NCI-H2171 treated with DMSO at 0.1 percent for 48 hours (cell line): ENCODE results near the gene TBX10.
A peak's percentile ranks its signal among the peaks of the same experiment; 100 is the strongest.
"Not testable (repeated sequence)": the region's sequence is repeated elsewhere in the genome, so short reads cannot be mapped to it uniquely, and the experiment has no call there.

Experiments
- DNase-seq: peaks from one replicate; lab custom pipeline; 2025; lab: John Stamatoyannopoulos, UW

TBX10 gene

DNA sequence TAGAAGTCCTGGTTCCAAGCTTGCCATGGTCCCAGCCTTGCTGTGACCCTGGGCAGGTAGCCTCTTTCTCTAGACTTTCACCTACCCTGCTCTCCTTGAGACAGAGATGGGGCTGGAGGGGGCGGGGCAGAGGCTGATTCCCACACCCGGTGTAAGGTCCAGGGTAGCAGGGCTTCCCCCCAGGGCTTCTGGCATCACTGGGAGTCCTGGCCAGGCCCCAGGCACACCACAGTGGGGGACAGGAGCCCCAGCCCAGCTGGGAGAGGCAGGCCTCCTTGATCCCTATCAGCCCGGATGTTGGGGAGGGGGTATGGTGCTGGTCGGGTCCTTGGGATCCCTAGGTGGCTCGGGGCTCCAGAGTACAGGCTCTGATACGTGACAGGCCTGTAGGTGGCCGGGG is 8.2 kb downstream of the TBX10 start:
- no peak for DNase-seq

- DNase-seq = no peak
These were observed 8.6 kb downstream of the TBX10 start for GRCh38 chr11:67630943-67631331.

- peak; percentile 96 for DNase-seq
These were observed 9.2 kb downstream of the TBX10 start for GRCh38 chr11:67630228-67630942.

GRCh38 chr11:67629386-67630227 is 10.0 kb downstream of the TBX10 start, which contains the start of gene NUDT8:
Gene NUDT8 (minus strand): TSS chr11:67629937. CDS start chr11:67629911, 26 bp downstream.
- peak; percentile 60 for DNase-seq

GRCh38 chr11:67628710-67629385 is 10.7 kb downstream of the TBX10 start:
- DNase-seq = no peak

DNA sequence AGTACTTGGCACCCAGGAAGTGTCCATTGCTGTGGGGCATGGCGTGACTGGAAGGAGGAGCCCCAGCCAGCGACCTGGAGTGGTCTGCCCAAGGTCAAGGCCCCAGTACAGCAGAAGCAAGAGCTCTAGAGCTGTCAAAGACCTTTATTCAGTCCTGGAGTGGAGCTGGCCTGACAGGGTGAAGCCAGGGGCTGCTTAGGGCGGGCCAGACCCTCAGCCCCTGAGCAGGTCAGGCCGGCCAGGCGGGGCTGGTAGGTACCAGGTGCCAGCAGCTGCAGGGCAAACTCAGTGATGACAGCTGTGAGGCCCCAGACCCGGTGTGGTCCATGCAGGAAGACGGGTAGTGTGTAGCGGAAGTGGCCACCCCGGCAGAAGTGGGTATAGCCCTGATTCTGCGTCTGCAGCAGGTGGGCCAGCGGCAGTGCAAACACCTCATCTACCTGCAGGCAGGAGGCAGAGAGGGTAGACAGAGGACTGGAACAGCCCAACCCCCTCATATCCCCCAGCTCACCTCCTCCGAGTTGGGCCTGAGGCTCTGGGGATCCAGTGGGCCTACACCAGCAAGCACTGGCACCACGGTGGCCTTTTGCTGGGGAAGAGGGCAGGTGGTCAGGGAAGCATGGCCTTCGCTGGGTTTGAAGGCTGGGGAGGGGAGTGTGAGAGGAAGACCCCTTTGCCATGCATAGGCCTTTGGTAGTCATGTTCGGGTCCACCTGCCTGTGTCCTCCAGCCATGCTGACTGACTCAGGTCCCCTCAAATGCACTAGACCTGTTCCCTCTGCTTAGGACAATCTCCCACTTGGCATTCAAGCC is 11.5 kb downstream of the TBX10 start:
- no peak for DNase-seq

DNA sequence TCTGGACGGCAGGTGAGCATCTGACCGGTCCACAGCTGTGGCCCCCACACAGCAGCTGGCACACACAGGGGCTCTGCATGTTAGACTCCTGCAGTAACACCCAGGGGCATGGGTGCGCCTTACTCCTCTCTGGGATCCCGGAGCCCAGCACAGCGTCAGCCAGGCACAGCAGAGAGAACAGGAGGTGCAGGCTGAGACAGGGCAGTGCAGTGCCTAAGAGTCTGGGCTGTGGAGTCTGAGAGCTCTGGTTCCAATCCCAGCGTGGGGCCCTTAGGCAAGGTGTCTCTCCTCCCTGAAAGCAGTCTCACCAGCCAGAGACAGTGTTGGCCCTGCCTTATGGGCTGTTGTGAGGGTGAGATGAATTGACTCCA is 12.1 kb downstream of the TBX10 start:
- DNase-seq = no peak

GRCh38 chr11:67626970-67627369 is 12.6 kb downstream of the TBX10 start:
- DNase-seq = no peak

GRCh38 chr11:67626131-67626833 is 13.3 kb downstream of the TBX10 start:
- not testable (repeated sequence) for DNase-seq

DNA sequence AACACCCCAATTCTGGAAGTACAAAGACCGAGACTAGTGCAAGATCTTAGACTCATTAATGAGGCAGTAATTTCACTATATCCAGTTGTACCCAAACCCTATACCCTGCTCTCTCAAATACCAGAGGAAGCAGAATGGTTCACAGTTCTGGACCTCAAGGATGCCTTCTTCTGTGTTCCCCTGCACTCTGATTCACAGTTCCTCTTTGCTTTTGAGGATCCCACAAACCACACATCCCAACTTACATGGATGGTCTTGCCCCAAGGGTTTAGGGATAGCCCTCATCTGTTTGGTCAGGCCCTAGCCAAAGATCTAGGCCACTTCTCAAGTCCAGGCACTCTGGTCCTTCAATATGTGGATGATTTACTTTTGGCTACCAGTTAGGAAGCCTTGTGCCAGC is 15.8 kb downstream of the TBX10 start:
- DNase-seq = not testable (repeated sequence)

DNA sequence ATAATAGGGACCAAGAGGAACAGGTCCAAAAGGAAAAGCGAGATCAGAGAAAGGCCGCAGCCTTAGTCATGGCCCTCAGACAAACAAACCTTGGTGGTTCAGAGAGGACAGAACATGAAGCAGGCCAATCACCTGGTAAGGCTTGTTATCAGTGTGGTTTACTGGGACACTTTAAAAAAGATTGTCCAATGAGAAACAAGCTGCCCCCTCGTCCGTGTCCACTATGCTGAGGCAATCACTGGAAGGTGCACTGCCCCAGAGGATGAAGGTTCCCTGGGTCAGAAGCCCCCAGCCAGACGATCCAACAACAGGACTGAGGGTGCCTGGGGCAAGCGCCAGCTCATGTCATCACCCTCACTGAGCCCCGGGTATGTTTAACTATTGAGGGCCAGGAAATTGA is 16.7 kb downstream of the TBX10 start:
- DNase-seq = not testable (repeated sequence)

DNA sequence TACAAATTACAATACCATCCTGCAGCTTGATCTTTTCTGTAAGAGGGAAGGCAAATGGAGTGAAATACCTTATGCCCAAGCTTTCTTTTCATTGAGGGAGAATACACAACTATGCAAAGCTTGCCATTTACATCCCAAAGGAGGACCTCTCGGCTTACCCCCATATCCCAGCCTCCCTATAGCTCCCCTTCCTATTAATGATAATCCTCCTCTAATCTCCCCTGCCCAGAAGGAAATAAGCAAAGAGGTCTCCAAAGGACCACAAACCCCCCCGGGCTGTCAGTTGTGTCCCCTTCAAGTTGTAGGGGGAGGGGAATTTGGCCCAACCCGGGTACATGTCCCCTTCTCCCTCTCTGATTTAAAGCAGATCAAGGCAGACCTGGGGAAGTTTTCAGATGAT is 17.6 kb downstream of the TBX10 start:
- not testable (repeated sequence) for DNase-seq

GRCh38 chr11:67620621-67621020 is 18.9 kb downstream of the TBX10 start:
- DNase-seq = not testable (repeated sequence)

DNA sequence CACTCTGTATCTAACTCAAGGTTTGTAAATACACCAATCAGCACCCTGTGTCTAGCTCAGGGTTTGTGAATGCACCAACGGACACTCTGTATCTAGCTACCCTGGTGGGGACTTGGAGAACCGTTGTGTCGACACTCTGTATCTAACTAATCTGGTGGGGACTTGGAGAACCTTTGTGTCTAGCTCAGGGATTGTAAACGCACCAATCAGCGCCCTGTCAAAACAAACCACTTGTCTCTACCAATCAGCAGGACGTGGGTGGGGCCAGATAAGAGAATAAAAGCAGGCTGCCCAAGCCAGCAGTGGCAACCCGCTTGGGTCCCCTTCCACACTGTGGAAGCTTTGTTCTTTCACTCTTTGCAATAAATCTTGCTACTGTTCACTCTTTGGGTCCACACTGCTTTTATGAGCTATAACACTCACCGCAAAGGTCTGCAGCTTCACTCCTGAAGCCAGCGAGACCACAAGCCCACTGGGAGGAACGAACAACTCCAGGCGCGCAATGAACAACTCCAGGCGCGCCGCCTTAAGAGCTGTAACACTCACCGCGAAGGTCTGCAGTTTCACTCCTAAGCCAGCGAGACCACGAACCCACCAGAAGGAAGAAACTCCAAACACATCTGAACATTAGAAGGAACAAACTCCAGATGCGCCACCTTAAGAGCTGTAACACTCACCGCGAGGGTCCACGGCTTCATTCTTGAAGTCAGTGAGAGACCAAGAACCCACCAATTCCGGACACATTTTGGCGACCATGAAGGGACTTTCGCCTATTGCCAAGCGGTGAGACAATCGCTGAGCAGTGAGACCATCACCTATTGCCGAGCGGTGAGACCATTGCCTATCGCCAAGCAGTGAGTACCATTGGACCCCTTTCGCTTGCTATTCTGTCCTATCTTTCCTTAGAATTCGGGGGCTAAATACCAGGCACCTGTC is 19.6 kb downstream of the TBX10 start:
- DNase-seq = not testable (repeated sequence)

DNA sequence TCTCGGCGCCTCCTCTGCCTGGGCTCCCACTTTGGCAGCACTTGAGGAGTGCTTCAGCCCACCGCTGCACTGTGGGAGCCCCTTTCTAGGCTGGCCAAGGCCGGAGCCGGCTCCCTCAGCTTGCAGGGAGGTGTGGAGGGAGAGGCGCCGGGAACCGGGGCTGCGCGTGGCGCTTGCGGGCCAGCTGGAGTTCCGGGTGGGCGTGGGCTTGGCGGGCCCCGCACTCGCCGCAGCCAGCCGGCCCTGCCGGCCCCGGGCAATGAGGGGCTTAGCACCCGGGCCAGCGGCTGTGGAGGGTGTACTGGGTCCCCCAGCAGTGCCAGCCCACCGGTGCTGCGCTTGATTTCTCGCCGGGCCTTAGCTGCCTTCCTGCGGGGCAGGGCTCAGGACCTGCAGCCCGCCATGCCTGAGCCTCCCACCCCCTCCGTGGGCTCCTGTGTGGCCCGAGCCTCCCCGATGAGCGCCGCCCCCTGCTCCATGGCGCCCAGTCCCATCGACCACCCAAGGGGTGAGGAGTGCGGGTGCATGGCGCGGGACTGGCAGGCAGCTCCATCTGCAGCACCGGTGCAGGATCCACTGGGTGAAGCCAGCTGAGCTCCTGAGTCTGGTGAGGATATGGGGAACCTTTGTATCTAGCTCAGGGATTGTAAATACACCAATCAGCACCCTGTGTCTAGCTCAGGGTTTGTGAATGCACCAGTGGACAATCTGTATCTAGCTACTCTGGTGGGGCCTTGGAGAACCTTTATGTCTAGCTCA is 20.5 kb downstream of the TBX10 start:
- not testable (repeated sequence) for DNase-seq

DNA sequence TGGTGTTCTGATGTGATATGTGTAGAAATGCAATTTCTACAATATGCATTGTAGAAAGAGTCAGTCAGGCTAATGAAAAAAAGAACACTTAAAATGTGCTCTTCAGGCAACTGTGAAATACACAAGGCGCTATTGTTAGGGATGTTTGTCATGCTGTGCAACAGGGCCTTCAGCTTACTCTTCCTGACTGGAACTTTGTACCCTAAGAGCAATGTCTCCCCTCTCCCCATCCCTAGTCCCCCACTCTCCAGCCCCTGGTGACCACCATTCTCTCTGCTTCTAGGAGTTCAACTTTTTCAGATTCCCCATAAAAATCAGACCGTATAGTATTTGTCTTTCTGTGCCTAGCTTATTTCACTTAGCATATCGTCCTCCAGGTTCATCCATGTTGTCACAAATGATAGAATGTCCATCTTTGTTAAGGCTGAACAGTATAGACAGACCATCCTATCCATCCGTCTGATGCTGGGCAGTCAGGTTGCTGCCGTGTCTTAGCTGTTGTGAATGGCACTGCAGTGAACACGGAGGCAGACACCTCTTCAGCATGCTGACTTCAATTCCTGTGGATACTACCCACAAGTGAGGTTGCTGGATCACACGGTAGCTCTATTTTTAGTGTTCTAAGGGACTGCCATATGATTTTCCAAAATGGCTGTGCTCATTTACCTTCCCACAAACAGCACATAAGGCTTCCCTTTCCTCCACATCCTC is 22.2 kb downstream of the TBX10 start:
- DNase-seq = no peak

- no peak for DNase-seq
These were observed 22.9 kb downstream of the TBX10 start for GRCh38 chr11:67616431-67617242.
